A549 (cell line): ENCODE data around the gene PDZK1IP1. TPM values are rescaled to one million over a fixed set of nuclear protein-coding genes. Genes with fewer than 3 reads are reported as not detected.
"Not testable (repeated sequence)": the region's sequence is repeated elsewhere in the genome, so short reads cannot be mapped to it uniquely, and the experiment has no call there.

Source experiments
- ATAC-seq, 2 experiments: fragments of 200-7000 bp in 1 of 2; fragments of >200 bp in 1 of 2; cut with Nextera tagmentation in 1 of 2; cut with Tn5 transposase in 1 of 2; 3 replicates each; pipeline versions ENCODE4 v1.8.0 to v1.9.1; 2018 to 2020; ENCODE audit warnings: mild to moderate bottlenecking in 1 of 2, moderate library complexity in 1 of 2
- CTCF ChIA-PET: fragments of 300-600 bp; sonication (Branson Sonifier 250); formaldehyde crosslinking; extraction: SDS; loops from one replicate; lab custom pipeline; 2021; ENCODE audit warnings: antibody characterized with exemption, inconsistent platforms; lab: Yijun Ruan, JAX
- POLR2A ChIA-PET: fragments of 350-600 bp; formaldehyde crosslinking; extraction: SDS; loops from one replicate; lab custom pipeline; 2021; ENCODE audit warnings: antibody characterized with exemption, inconsistent platforms; lab: Yijun Ruan, JAX
- DNase-seq, 2 experiments: peaks; one replicate each; pipeline versions ENCODE4 v3.0.0 to v3.0.0-alpha.2; 2011 to 2016; ENCODE audit warnings: low read depth in 1 of 2, low spot score in 1 of 2
- FAIRE-seq: peaks from 2 replicates; lab custom pipeline; 2011; peaks lifted over from hg19 to GRCh38; lab: Jason Lieb, UNC
- H3K27ac ChIP-seq, 2 experiments: fragments of >200 bp; sonication (Bioruptor Twin); formaldehyde crosslinking; 3 replicates each; pipeline ENCODE4 v1.5.1; 2016 to 2017
- H3K4me1 ChIP-seq: fragments of >200 bp; sonication (Bioruptor Twin); formaldehyde crosslinking; 3 replicates; pipeline ENCODE4 v1.6.1; 2016
- H3K4me2 ChIP-seq: fragments of >200 bp; sonication (Bioruptor Twin); formaldehyde crosslinking; 3 replicates; pipeline ENCODE4 v1.6.1; 2016
- H3K4me3 ChIP-seq: fragments of >200 bp; sonication (Bioruptor Twin); formaldehyde crosslinking; 3 replicates; pipeline ENCODE4 v1.5.1; 2016
- H3K9me3 ChIP-seq: fragments of >200 bp; sonication (Bioruptor Twin); formaldehyde crosslinking; 3 replicates; pipeline ENCODE4 v1.6.1; 2016
- CBX8 ChIP-seq: fragments of 200-600 bp; sonication (generic); IDR thresholded peaks from 2 replicates; pipeline ENCODE4 v1.6.1; 2016
- CEBPB ChIP-seq, 2 experiments: fragments of >200 bp in 1 of 2; sonication (Bioruptor Twin) in 1 of 2; formaldehyde crosslinking in 1 of 2; IDR thresholded peaks; 2 replicates each; pipeline ENCODE4 v1.6.1; 2012 to 2016
- CHD2 ChIP-seq: fragments of 150-350 bp; IDR thresholded peaks from 2 replicates; pipeline ENCODE4 v1.6.1; 2014; ENCODE audit warnings: low read length; ENCODE audit not compliant: partially characterized antibody
- CHD4 ChIP-seq: fragments of 200-600 bp; sonication (generic); IDR thresholded peaks from 2 replicates; pipeline ENCODE4 v1.6.1; 2016; ENCODE audit warnings: antibody characterized with exemption, mild to moderate bottlenecking, borderline replicate concordance
- EHF ChIP-seq: fragments of 250-450 bp; sonication (Bioruptor Pico); IDR thresholded peaks from 2 replicates; pipeline ENCODE4 v1.5.0; 2020; ENCODE audit warnings: mild to moderate bottlenecking
- FOSL2 ChIP-seq, 2 experiments: fragments of 450-650 bp in 1 of 2; fragments of >200 bp in 1 of 2; sonication (Bioruptor Twin) in 1 of 2; formaldehyde crosslinking; IDR thresholded peaks; 2 replicates each; pipeline versions ENCODE4 v1.5.0 to v1.6.1; 2016 to 2020; ENCODE audit warnings: mild to moderate bottlenecking in 1 of 2, moderate library complexity in 1 of 2
- FOXS1 ChIP-seq: fragments of 250-450 bp; sonication (Bioruptor Pico); IDR thresholded peaks from 2 replicates; pipeline ENCODE4 v1.5.0; 2020; ENCODE audit warnings: mild to moderate bottlenecking, moderate library complexity
- HDAC2 ChIP-seq: fragments of 200-600 bp; sonication (generic); IDR thresholded peaks from 2 replicates; pipeline ENCODE4 v1.6.1; 2016
- HOXA7 ChIP-seq: fragments of 250-450 bp; sonication (Bioruptor Pico); IDR thresholded peaks from 2 replicates; pipeline ENCODE4 v1.5.0; 2020; ENCODE audit warnings: mild to moderate bottlenecking, moderate library complexity
- MAFK ChIP-seq: fragments of 450-650 bp; IDR thresholded peaks from 2 replicates; pipeline ENCODE4 v1.6.1; 2014; ENCODE audit not compliant: partially characterized antibody
- MAZ ChIP-seq: fragments of 150-350 bp; IDR thresholded peaks from 2 replicates; pipeline ENCODE4 v1.6.1; 2014; ENCODE audit warnings: antibody characterized with exemption, low read depth, low read length, borderline replicate concordance
- MYC ChIP-seq: IDR thresholded peaks from 2 replicates; pipeline ENCODE4 v1.6.1; 2012; ENCODE audit warnings: mild to moderate bottlenecking, inconsistent platforms, low read length, improper control_type of control experiment, borderline replicate concordance
- NFE2L2 ChIP-seq: fragments of 150-350 bp; conservative IDR thresholded peaks from 2 replicates; pipeline ENCODE4 v1.6.1; 2014; ENCODE audit warnings: low read length
- PHF8 ChIP-seq: fragments of 200-600 bp; sonication (generic); IDR thresholded peaks from 2 replicates; pipeline ENCODE4 v1.6.1; 2016; ENCODE audit warnings: low read depth, mild to moderate bottlenecking, antibody characterized with exemption, moderate library complexity, borderline replicate concordance
- RCOR1 ChIP-seq: fragments of 150-350 bp; IDR thresholded peaks from 2 replicates; pipeline ENCODE4 v1.6.1; 2014; ENCODE audit warnings: antibody characterized with exemption, low read length, low read depth
- RFX5 ChIP-seq: fragments of 450-650 bp; IDR thresholded peaks from 2 replicates; pipeline ENCODE4 v1.7.1; 2014; ENCODE audit warnings: antibody characterized with exemption, mild to moderate bottlenecking, moderate library complexity
- SREBF2 ChIP-seq: fragments of 450-650 bp; IDR thresholded peaks from 2 replicates; pipeline ENCODE4 v1.6.1; 2014; ENCODE audit warnings: mild to moderate bottlenecking, moderate library complexity
- ZFP36 ChIP-seq: fragments of 450-650 bp; IDR thresholded peaks from 2 replicates; pipeline ENCODE4 v1.6.1; 2014; ENCODE audit warnings: borderline replicate concordance; ENCODE audit not compliant: partially characterized antibody
- WGBS: methylation state at CpG from one replicate; pipeline ENCODE4 v1.1.6; 2017; ENCODE audit errors: missing lambda C conversion rate; 5-methylcytosine and 5-hydroxymethylcytosine counted together
- polyA plus RNA-seq, 4 experiments: library from polyadenylated mRNA; depleted of rRNA in 3 of 4; stranded (reverse); fragments of >200 nt; fragmentation: RNase III in 1 of 4; extraction: RNeasy Plus Mini Kit Qiagen cat#74134 plus additional on column Dnase treatment in 1 of 4; gene quantifications; 2 replicates in 3 of 4; 3 replicates in 1 of 4; pipeline ENCODE4 v1.2.3, GENCODE V29; 2011 to 2017
- TF ChIP-seq, protein P1 (sequence below): fragments of >200 bp; sonication (Bioruptor Twin); formaldehyde crosslinking; IDR thresholded peaks from 2 replicates; pipeline ENCODE4 v1.6.1; 2016
- TF ChIP-seq, protein P2 (sequence below): fragments of >200 bp; sonication (Bioruptor Twin); formaldehyde crosslinking; IDR thresholded peaks from 3 replicates; pipeline ENCODE4 v1.5.1; 2016
- TF ChIP-seq, protein P3 (sequence below): IDR thresholded peaks from 2 replicates; pipeline ENCODE4 v1.6.1; 2012; ENCODE audit warnings: low read depth, borderline replicate concordance

PDZK1IP1 gene
- polyA plus RNA-seq, 2 of the 4 experiments (the other 2 are of a cell fraction), result 2.2 to 6.4 TPM

DNA sequence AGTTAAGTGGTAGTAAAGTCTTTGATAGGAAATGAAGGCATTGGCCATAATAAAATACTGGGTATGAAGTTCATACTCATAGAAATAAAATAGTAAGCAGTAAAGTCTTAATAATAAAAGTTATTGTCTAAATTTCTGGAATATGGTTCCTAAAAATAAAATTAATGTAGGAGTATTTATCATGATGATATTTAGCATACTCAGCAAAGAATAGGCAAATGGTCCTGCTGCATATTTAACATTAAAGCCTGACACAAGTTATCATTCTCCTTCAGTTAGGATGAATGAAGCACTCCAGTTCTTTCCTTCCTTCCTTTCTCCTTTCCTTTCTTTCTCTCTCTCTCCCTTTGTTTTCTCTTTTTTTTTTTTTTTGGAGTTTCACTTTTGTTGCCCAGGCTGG is 25.3 kb downstream of the PDZK1IP1 start:
- DNase-seq, result no peak
- no peak overlapping the region for H3K4me2 ChIP-seq
- CTCF ChIA-PET, result no interaction called here
- no peaks in the 10 kb centered on the region for H3K4me1 ChIP-seq
- ATAC-seq, result no peak
- TF ChIP-seq PHF8, result no peak
- peak; percentile 23 for TF ChIP-seq MAFK
- POLR2A ChIA-PET, result no interaction called here
- no peak overlapping the region for H3K4me3 ChIP-seq
- FAIRE-seq, result no peak
- H3K27ac ChIP-seq, result no peak overlapping the region
- H3K9me3 ChIP-seq, result no peaks in the 10 kb centered on the region

DNA sequence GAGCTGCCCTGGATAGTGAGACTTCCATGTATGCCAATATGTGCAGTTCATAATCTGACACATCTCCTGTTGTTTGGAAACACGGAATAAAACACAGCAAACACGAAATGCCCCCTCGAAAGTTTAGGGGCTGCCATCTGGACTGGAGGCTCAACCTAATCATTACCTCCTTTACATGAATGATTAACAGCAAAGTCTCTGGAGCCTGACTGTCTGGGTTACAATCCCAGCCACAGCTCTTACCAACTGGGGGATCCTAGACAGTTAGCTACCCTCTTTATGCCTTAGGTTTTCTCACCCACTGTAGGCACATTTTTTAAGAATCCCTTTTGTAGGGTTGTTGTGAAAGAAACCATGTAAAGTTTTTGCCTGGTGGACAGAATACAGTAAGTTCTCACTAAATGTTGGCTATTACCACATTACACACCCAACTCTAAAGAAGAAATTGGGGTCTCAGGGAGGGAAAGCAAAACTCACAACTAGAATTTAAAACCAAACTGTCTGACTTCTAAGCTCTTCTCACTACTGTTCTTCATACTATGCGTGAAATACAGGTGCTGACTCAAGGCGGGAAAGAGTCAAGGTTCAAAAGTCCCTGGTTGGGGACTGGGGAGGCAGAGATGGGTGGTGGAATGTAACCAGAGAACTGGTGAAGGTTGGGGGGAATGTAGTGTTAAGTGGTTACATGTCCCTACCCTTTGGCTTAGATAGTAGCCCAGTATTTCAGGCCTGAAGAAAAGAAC is 28.4 kb downstream of the PDZK1IP1 start:
- DNase-seq, result no peak
- no peak for ATAC-seq
- H3K4me1 ChIP-seq, result no peaks in the 10 kb centered on the region
- no peak overlapping the region for H3K27ac ChIP-seq
- FAIRE-seq, result no peak
- POLR2A ChIA-PET, result no interaction called here
- 36% methylated on average over 5 of the region's 5 CpGs for WGBS
- H3K9me3 ChIP-seq, result no peaks in the 10 kb centered on the region
- no peak overlapping the region for H3K4me3 ChIP-seq
- no peak overlapping the region for H3K4me2 ChIP-seq
- CTCF ChIA-PET, result interaction anchor here (0.6 to 0.9 kb wide), 2 partner anchors 14 to 118 kb away, joined by 4 to 7 read pairs; no protein-coding TSS in a partner anchor
- TF ChIP-seq FOSL2 (IDR thresholded peaks at IDR 0.05) (no peak), FOSL2 (CRISPR knock-in tag; IDR thresholded peaks at IDR 0.05) (no peak), CHD4 (no peak), CEBPB (IDR thresholded peaks at IDR 0.05) (no peak), ZFP36 (no peak), RFX5 (no peak), HDAC2 (no peak)

DNA sequence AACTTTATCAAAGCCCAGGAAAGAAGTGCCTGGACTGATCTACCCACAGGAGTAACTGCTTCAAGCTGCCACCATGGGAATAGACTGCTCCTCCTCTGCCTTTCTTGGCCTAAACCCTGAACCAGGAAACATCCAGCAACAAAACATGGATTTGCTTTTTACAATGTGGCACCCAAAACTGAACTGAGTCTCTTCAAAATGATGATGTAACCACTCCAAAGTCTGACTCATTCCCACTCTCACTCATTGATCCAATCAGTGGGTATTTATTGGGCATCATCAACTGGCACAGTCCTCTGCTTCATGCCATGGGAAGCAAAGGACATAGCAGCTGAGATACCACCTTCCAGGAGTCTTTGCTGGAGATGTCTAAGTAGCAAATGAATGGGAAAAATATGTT is 29.1 kb downstream of the PDZK1IP1 start:
- Histone ChIP-seq H3K27ac (no peak overlapping the region), H3K9me3 (no peaks in the 10 kb centered on the region), H3K4me2 (no peak overlapping the region), H3K4me1 (no peaks in the 10 kb centered on the region), H3K4me3 (no peak overlapping the region)
- DNase-seq, result no peak
- no peak for TF ChIP-seq FOXS1 (CRISPR knock-in tag)
- no peak for TF ChIP-seq MAZ
- TF ChIP-seq RCOR1, result no peak
- TF ChIP-seq, protein P1, sequence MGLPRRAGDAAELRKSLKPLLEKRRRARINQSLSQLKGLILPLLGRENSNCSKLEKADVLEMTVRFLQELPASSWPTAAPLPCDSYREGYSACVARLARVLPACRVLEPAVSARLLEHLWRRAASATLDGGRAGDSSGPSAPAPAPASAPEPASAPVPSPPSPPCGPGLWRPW, result no peak
- no peak for TF ChIP-seq MYC
- TF ChIP-seq CHD2, result no peak
- no peak for TF ChIP-seq SREBF2
- no peak for TF ChIP-seq CHD4
- no peak for TF ChIP-seq CBX8
- TF ChIP-seq, protein P2, sequence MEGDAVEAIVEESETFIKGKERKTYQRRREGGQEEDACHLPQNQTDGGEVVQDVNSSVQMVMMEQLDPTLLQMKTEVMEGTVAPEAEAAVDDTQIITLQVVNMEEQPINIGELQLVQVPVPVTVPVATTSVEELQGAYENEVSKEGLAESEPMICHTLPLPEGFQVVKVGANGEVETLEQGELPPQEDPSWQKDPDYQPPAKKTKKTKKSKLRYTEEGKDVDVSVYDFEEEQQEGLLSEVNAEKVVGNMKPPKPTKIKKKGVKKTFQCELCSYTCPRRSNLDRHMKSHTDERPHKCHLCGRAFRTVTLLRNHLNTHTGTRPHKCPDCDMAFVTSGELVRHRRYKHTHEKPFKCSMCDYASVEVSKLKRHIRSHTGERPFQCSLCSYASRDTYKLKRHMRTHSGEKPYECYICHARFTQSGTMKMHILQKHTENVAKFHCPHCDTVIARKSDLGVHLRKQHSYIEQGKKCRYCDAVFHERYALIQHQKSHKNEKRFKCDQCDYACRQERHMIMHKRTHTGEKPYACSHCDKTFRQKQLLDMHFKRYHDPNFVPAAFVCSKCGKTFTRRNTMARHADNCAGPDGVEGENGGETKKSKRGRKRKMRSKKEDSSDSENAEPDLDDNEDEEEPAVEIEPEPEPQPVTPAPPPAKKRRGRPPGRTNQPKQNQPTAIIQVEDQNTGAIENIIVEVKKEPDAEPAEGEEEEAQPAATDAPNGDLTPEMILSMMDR, result no peak
- TF ChIP-seq MAFK, result no peak
- no peak for TF ChIP-seq HDAC2
- TF ChIP-seq EHF, result no peak
- no peak for TF ChIP-seq NFE2L2
- TF ChIP-seq HOXA7 (CRISPR knock-in tag), result no peak
- TF ChIP-seq, protein P3, sequence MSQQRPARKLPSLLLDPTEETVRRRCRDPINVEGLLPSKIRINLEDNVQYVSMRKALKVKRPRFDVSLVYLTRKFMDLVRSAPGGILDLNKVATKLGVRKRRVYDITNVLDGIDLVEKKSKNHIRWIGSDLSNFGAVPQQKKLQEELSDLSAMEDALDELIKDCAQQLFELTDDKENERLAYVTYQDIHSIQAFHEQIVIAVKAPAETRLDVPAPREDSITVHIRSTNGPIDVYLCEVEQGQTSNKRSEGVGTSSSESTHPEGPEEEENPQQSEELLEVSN, result no peak
- FAIRE-seq, result no peak
- ATAC-seq, result no peak
- ChIA-PET POLR2A (no interaction called here), CTCF (interaction anchor here (0.6 kb wide), 1 partner anchor 119 kb away, joined by 7 read pairs; no protein-coding TSS in a partner anchor)

DNA sequence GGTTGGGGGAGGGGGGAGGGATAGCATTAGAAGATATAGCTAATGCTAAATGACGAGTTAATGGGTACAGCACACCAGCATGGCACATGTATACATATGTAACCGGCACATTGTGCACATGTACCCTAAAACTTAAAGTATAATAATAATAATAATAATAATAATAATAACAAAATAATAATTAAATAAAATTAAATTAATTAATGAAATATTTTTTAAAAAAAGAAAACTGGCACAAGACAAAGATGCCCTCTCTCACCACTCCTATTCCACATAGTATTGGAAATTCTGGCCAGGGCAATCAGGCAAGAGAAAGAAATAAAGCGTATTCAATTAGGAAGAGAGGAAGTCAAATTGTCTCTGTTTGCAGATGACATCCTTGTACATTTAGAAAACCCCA is 31.9 kb downstream of the PDZK1IP1 start:
- FAIRE-seq, CTCF ChIA-PET: not testable (repeated sequence)

DNA sequence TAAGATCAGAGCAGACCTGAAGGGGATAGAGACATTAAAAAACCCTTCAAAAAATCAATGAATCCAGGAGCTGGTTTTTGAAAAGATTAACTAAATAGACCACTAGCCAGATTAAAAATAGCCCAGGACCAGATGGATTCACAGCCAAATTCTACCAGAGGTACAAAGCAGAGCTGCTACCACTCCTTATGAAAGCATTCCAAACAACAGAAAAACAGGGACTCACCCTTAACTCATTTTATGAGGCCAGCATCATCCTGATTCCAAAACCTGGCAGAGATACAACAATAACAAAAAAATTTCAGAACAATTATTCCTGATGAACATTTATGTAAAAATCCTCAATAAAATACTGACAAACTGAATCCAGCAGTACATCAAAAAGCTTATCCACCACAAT is 33.4 kb downstream of the PDZK1IP1 start:
- H3K4me2 ChIP-seq, POLR2A ChIA-PET, CTCF ChIA-PET, DNase-seq, H3K4me1 ChIP-seq, ATAC-seq, FAIRE-seq, H3K4me3 ChIP-seq, H3K27ac ChIP-seq, H3K9me3 ChIP-seq: not testable (repeated sequence)

More for the DNA sequence above, 31.9 kb downstream of the PDZK1IP1 start:
- H3K27ac ChIP-seq, H3K9me3 ChIP-seq, H3K4me3 ChIP-seq, H3K4me2 ChIP-seq, ATAC-seq, H3K4me1 ChIP-seq, DNase-seq, POLR2A ChIA-PET: not testable (repeated sequence)
- WGBS, result 42% methylated on average over 3 of the region's 3 CpGs

DNA sequence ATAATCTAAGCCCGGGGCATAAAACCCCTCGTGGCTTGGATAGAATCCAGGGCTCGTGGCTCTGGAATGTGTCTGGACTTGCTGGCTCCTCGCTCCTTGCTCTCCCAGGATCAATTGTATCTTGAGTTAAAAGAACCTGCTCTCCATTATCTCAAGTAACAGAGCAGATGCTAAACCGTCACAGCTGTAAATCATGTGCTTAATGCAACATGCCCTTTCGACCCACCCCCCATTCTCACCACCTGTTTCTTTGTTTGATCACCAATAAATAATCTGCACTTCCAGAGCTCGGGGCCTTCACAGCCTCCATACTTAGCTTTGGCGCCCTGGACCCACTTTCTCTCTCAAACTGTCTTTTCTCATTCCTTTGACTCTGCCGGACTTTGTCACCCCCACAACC is 40.7 kb downstream of the PDZK1IP1 start:
- CTCF ChIA-PET, H3K27ac ChIP-seq, ATAC-seq, H3K9me3 ChIP-seq, DNase-seq, FAIRE-seq, H3K4me3 ChIP-seq, H3K4me1 ChIP-seq, H3K4me2 ChIP-seq, POLR2A ChIA-PET: not testable (repeated sequence)
- WGBS, result 28% methylated on average over 9 of the region's 9 CpGs
